GM21786 (cell line): ENCODE measurements around the gene WDR6.

Experiments
- ATAC-seq: cut with Tn5 transposase; IDR thresholded peaks from one replicate; pipeline ENCODE4 v1.9.1; 2021; ENCODE audit not compliant: unreplicated experiment

WDR6 gene, protein sequence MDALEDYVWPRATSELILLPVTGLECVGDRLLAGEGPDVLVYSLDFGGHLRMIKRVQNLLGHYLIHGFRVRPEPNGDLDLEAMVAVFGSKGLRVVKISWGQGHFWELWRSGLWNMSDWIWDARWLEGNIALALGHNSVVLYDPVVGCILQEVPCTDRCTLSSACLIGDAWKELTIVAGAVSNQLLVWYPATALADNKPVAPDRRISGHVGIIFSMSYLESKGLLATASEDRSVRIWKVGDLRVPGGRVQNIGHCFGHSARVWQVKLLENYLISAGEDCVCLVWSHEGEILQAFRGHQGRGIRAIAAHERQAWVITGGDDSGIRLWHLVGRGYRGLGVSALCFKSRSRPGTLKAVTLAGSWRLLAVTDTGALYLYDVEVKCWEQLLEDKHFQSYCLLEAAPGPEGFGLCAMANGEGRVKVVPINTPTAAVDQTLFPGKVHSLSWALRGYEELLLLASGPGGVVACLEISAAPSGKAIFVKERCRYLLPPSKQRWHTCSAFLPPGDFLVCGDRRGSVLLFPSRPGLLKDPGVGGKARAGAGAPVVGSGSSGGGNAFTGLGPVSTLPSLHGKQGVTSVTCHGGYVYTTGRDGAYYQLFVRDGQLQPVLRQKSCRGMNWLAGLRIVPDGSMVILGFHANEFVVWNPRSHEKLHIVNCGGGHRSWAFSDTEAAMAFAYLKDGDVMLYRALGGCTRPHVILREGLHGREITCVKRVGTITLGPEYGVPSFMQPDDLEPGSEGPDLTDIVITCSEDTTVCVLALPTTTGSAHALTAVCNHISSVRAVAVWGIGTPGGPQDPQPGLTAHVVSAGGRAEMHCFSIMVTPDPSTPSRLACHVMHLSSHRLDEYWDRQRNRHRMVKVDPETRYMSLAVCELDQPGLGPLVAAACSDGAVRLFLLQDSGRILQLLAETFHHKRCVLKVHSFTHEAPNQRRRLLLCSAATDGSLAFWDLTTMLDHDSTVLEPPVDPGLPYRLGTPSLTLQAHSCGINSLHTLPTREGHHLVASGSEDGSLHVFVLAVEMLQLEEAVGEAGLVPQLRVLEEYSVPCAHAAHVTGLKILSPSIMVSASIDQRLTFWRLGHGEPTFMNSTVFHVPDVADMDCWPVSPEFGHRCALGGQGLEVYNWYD

DNA sequence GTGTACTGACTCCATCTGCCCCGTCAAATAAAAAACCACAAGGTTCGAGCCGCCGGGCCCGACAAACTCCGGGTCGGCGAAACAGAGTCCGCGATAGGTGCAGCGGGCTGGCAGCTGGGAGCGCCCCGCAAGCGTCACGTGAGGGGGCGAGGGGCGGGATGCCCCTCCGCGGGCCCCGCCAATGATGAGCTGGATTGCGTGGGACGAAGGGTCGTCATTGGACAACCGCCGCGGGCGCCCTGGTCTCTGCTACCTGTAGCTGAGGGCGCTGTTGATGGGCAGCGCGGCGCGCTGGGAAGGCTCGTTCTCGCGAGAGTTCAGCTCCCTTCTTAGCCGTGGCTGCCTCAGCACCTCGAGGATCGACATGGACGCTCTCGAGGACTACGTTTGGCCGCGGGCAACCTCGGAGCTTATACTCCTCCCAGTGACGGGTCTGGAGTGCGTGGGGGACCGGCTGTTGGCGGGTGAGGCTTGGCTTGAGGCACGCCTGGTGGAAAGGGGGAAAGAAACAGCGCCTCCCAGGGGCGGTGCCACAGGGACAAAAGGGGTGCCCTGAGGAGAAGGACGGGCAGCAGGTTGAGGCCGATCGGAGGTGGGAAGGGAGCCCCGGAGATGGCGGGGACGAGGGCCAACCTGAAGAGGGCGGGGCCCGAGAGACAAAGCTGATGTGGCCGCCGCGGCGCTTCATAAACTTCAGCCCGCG lies at the start of gene WDR6:
Gene WDR6, plus strand, starts transcription at position 324 of the 703 bp plus-strand sequence. Its CDS starts 41 bp downstream, at position 365.
- peak; percentile 86 for ATAC-seq

DNA sequence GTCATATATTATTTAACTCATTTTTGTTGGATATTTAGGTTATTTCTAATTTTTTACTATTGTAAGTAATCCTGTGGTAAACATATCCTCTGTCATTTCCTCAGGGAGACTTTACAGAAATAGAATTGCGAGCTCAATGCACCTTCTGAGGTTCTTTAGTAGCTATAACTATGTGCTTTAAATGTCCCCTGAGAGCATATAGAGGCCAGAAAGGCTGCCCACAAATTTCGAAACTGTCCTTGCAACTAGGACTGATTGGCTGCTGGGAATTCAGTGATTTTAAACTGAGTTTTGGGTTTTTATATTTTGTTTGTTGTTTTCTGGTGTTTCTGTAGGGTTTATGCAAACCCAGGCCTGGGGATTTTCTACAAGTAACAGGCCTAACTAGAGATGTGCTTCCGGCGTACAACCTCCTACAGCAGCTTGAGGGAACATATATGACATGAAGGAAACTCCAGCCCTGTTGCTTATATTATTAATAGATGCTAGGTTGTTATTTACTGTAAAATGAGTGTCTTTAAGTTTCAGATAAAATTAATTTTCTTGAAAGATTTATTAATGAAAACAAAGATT lies 46.3 kb upstream of the WDR6 start:
- ATAC-seq, result peak; percentile 77

DNA sequence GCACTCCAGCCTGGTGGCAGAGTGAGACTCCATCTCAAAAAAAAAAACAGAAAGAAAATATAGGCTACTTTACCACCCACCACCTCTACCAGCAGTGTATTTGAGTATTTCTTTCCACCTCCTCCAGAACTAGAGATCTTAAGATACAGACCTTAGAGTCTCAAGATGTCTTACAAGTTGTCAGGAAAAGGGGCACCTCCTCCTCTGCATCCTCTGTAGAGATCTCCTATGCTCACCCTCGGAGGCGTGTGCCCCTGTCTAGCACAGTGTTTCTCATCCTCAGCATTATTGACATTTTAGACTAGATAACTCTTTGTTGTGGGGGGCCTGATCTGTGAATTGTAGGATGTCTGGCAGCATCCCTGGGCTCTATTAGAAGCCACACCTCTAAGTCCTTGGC lies 44.9 kb upstream of the WDR6 start:
- ATAC-seq, result no peak

DNA sequence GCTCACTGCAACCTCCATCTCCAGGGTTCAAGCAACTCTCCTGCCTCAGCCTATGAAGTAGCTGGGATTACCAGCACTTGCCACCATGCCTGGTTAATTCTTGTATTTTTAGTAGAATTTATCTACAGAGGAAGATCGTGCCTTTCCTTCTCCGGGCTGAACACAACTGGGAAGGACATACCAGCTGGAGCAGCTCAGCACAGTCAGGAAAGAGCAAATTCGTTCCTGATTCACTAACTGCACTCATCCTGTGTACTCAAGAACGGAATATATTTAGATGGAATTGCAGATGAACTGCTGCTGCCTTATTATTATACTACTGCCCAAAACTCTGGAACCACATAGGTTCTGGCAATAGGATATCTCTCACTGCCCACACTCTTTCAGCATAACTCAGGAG lies 44.3 kb upstream of the WDR6 start:
- ATAC-seq, result no peak

DNA sequence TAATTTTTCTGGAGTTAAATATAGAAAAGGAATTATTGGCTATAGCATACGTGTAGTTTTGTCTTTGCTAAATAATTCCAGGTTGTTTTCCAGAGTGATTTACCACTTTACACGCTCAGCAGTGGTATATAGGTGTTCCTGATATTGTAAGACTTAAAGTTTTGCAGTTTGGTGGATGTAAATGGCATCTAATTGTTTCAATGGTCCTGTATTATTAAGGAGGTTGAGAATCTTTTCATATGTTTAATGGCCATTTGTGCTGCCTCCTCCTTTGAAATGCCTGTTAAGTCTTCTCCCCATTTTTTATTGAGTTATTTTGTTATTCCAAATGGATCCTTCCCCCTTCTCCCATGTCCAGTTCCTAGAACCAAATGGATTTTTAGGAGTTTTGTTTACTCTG lies 43.6 kb upstream of the WDR6 start:
- ATAC-seq, result no peak

DNA sequence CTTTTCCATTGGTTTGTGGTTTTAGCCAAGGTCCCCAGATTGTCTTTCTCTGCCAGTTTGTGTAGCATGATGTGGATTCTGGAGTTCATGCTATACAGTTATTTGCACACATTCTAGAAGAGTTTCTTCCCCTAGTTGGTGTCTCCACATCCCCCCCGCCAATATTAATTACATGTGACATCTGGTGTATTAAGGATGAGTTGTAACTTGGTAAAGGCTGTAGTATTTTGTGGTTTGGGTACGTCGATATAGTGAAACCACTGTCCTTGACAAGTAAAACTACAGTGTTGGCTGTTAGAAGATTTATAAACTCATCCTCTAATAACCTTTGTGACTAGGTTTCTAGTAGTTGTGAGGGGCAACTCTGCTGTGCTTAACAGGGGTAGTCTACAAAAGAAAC lies 40.8 kb upstream of the WDR6 start:
- ATAC-seq, result no peak

DNA sequence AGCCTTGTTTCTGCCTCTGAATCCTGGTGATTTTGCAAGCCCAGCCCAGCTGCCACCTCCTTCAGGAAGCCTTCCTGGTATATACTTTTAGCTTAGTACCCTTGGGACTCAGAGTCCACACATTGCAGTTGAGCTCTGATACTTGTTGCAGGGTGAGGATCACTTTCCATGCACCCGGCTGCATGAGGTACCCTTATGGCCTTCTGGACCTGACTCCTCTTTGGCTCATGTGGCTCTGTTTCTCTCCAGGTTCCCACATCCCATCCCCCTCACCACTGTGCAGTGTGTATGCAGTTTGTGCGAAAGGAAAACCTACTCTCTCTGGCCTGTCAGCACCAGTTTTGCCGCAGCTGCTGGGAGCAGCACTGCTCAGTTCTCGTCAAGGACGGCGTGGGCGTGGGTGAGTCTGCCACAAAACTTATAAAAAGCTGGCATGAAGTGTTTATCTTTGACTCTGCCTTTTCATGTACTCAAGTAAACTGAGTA lies 40.3 kb upstream of the WDR6 start:
- ATAC-seq, result no peak

DNA sequence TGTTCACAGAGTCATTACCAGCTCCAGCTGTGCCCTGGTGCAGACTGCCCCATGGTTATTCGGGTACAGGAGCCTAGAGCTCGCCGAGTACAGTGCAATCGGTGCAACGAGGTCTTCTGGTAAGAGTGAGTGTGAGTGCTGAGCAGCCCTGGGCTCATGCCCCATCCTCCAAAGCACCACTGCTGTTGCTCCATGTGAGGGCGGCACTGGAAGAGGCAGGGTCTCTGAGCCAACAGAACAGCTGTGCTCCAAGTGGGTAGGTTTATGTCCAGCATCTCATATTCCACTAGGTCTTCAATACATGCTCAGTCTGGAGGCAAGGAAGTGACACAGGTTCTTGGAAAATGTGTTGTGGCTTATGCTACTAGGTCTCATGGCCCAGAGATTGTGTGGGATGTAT lies 36.6 kb upstream of the WDR6 start:
- ATAC-seq, result no peak

DNA sequence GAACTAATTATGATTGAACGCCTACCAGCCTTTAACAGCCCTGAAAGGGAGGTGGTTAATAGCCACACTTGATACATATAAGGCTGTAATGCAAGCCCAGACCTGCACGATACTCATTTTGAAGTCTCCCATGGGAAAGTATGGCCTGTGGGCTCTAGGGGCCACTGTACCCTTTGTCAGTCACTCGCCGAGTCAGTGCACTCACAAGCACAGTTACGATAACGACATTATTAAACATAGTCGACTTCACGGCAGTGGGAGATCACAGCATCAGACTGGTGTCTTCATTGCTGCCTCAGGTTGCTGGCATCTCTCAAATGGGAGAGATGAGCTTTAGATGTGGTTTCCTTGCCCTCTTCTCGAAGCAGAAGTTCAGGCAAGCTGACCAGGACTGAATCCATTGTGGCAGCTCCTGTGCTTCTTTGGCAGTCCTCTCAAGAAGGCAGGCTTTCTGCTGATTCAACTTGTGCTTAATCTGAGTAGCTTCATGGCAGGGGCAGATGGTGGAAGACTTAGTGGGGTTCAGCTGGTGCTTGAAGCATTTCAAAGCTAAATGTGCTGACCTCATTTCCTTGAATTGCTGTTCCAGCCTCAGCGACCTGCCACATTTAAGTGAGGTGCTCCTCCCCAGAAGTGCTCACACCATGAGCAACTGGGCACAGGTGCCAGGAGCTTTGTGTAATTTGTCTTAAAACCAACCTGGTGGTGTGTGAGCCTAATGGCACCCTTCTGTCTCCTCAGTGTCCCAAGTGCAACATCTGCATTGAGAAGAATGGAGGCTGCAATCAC lies 32.9 kb upstream of the WDR6 start:
- ATAC-seq, result no peak

DNA sequence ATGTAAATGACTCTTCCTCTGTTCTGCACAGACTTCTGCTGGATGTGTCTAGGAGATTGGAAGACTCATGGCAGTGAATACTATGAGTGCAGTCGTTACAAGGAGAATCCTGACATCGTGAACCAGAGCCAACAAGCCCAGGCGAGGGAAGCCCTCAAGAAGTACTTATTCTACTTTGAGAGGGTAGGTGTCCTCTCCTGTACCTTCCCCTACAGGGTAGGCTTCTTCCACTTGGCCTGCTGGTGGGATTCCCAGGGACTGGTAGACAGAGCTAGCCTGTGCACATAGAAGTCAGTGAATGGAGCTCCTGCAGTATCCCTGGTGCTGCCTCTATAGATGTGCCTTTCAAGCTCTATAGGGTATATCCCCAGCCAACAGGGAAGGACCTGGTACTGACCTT lies 27.7 kb upstream of the WDR6 start:
- ATAC-seq, result no peak

DNA sequence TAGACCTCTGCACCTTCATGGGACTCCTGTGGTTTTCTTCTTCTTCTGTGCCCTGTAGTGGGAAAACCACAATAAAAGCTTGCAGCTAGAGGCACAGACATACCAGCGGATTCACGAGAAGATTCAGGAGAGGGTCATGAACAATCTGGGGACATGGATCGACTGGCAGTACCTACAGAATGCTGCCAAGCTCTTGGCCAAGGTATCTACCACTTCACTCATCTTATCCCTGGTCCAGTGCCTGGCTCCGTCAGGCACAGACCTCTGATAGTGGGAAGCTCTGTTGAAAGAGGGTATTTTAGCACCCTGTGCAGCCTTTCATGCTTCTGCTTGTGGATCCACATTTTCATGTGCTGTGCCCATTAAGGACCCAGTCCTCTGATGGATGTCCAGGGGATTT lies 26.9 kb upstream of the WDR6 start:
- ATAC-seq, result no peak

DNA sequence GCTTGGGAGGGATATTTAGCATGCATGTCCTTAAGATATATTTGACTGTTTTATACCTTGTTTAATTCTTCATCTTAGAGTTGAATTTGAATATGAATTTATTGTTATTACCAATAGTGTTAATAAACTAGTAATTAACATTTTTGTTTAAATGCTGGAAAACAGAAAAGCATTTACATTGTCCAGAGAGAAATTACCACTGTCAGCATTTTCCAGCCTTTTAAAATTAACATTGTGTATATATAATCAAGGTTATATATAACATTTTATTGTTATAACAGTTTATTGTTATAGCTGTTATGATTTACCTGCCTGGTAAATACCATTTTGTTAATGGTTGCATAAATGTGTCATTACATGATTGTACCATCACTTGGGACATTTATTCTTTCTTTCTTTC lies 25.2 kb upstream of the WDR6 start:
- no peak for ATAC-seq

DNA sequence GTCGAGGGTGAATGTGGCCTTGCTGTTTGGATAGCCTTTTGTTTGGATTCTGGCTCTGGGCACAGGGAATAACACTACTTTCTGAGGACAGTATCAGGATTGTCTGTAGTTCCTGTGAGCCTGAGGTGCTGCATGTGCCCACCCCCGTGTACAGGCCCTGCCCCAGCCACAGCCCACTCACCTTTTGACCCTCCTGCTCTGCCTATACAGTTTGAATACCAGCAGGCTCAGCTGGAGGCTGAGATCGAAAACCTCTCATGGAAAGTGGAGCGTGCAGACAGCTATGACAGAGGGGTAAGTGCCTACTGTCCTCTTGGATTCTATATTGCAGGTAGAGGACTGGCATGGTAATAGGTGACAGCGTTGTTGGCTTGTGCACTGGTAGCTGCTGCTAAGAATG lies 24.5 kb upstream of the WDR6 start:
- no peak for ATAC-seq

DNA sequence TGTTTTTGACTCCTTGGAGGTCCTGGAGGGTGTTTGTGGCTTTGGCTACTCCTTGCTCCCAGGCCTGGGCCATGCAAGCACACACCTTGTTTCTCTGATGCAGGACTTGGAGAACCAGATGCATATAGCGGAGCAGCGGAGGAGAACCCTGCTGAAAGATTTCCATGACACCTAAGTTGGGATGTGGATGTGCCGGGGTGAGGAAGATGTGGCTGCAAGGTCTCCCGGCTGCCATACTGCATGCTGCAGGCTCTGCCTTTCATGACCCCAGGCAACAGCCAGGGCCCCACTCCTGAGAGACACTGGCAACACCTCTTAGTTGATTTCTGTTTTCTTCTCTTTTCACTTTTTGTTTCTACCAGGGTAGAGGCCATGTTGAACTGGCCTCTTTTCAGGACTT lies 24.1 kb upstream of the WDR6 start:
- no peak for ATAC-seq

DNA sequence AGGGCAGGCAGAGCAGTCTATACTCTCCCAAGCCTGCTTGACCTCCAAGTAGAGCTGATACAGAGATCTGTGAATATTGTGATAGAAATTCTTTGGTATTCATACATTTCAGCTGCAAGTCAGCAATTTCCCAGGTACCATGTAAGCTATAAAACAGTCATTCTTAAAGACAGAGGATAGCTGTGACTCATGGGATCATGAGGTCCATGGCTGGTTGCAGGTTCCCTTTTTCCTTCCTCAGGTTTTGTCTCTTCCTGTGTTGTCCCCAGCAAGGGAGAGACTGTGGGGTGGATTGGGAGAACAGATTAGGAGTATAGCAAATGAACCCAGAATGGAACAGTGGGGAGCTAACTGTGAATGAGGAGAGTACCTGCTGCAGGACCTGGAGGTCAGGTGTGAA lies 22.5 kb upstream of the WDR6 start:
- no peak for ATAC-seq

DNA sequence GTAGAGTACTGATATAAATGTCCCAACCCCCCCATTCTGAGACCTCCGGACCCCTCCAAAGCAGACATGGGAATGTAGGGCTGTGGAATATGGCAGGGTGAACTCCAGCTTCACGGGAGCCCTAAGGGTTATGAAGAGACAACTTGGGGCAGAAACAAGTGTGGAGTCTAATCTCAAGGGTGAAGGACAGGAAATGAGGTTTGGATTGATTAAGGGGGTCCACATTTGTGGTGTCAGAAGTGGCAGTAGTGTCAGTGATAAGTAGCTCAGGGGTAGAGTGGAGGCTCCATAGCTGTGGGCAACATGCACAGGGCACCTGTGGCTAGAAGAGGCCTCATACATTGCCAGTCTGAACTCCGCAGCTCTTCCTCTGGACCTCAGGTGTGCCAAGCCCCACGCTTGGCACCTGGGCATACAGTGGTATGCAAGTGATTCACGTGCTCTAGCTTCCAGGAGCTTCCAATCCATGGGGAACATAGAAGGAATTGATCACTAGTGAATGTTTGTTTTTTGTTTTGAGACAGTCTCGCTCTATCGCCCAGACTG lies 21.3 kb upstream of the WDR6 start:
- no peak for ATAC-seq

DNA sequence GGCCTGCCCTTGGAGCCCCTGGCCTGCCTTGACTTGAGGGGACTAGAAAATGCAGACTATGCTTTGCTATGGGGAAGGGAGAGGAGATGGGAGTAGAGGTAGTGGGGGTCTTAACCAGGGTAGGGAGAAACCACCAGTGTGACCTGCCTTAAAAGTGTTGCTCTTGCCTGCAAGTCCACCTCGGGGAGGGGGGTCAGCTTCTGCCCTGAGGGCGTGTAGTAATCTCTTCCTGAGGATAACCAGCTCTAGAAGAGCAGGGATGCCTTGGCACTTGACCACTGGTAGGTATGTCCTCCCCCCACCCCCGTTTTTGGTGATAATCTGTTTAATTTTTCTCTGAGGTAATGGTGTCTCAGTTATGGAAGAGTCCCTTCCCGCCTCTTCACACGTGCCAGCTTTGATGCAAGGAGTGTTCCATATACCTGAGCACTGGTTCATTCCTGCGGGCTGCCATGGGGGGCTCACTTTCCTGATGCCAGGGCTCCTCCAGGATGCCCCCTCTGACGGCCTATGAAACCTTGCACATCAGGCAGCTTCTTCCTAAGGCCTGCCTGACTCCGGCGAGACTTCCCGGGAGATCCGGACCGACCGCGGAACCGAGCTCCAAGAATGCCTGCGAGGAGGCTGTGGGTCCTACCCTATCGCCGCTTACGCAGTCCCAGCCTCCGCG lies 17.9 kb upstream of the WDR6 start:
- ATAC-seq, result no peak

DNA sequence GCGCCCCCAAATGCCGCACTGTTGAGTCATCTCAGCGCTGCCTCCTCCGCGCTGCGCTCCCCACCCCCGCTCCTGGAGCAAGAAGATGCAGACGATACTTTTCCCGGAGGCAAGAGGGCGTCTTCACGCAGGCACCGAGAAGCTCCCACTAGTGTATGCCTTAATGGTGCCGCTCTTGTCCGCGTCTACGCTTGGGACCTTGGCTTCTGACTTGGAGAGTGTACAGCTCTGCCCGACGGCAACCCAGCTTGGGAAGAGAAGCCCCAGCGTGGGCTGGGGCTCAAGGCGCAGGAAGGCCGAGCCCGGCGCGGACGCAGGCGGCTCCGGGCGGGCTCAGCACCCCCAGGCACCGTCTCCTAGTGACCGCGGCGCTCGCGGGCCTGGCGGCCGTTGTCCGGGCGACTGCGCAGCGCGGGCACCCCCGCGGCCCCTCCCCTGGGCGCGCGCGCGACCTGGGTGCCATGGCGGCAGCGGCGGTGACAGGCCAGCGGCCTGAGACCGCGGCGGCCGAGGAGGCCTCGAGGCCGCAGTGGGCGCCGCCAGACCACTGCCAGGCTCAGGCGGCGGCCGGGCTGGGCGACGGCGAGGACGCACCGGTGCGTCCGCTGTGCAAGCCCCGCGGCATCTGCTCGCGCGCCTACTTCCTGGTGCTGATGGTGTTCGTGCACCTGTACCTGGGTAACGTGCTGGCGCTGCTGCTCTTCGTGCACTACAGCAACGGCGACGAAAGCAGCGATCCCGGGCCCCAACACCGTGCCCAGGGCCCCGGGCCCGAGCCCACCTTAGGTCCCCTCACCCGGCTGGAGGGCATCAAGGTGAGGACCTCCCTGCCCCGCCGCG lies 17.2 kb upstream of the WDR6 start, which contains the start of gene P4HTM:
Gene P4HTM, plus strand, starts transcription at position 446 of the 840 bp plus-strand sequence. Its CDS starts 16 bp downstream, at position 462.
- ATAC-seq, result peak; percentile 47
